Brain microvascular endothelial cell (primary cell): ENCODE results near the gene VWA3A.
"Not testable (repeated sequence)": the region's sequence is repeated elsewhere in the genome, so short reads cannot be mapped to it uniquely, and the experiment has no call there.

ENCODE experiments used
- DNase-seq: peaks from one replicate; pipeline ENCODE4 v3.0.0-alpha.2; 2020
- H3K27ac ChIP-seq: fragments of 250-450 bp; sonication (Bioruptor Pico); 2 replicates; pipeline ENCODE4 v1.5.1; 2020; ENCODE audit warnings: mild to moderate bottlenecking, moderate library complexity
- H3K27me3 ChIP-seq: fragments of 250-450 bp; sonication (Bioruptor Pico); replicated peaks from 2 replicates; pipeline ENCODE4 v1.5.1; 2020; ENCODE audit warnings: mild to moderate bottlenecking
- H3K36me3 ChIP-seq: fragments of 250-450 bp; sonication (Bioruptor Pico); replicated peaks from 2 replicates; pipeline ENCODE4 v1.5.1; 2020; ENCODE audit warnings: mild to moderate bottlenecking
- H3K4me3 ChIP-seq: 2 replicates; pipeline ENCODE4 v1.5.1; 2011; ENCODE audit warnings: low read depth, mild to moderate bottlenecking, control low read depth, low read length, moderate library complexity
- CTCF ChIP-seq: IDR thresholded peaks from 2 replicates; pipeline ENCODE4 v1.5.1; 2011; ENCODE audit warnings: low read depth, mild to moderate bottlenecking, moderate library complexity, low read length, control low read depth, inconsistent platforms; ENCODE audit errors: missing control alignments
- in situ Hi-C: cut with HindIII; loops from 2 replicates; pipeline ENCODE4 v1.10.0; 2017; ENCODE audit warnings: low sequenced_read_pairs, low pct_ligation_motif_present

The VWA3A gene

GRCh38 chr16:22123146-22123545, 30.8 kb downstream of the VWA3A start:
- peak; percentile 31 for TF ChIP-seq CTCF
- no peaks in the 10 kb centered on the region for H3K36me3 ChIP-seq
- H3K4me3 ChIP-seq = no peak overlapping the region
- in situ Hi-C loops = no loop called here
- H3K27ac ChIP-seq = no peak overlapping the region
- no peaks in the 10 kb centered on the region for H3K27me3 ChIP-seq
- DNase-seq = no peak

DNA sequence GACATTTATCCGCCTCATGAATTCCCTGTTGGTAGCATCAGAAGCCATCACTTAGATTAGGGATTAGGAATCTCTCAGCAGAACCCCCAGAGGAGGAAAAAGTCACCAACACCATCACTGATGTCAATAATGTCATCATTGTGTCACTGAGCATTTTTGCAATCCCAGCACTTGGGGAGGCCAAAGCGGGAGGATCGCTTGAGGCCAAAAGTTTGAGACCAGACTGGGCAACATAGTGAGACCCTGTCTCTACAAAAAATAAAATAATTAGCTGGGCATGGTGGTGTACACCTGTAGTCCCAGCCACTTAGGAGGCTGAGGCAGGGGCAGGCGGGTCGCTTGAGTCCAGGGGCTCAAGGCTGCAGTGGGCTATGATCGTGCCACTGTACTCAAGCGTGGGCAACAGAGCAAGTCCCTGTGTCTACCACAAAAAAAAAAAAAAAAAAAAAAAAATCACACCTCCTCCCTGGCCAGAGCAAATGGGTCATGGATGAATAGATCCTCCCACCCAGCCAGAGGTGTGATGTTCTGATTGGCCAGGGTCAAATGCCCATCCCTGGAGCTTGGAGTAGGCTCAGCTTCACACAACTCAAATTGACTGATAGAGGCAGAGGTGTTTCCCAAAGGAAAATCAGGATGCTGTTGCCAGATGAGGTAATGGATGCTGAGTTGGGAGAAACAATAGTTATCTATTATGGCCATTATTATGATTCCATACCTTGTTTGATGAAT, 31.6 kb downstream of the VWA3A start:
- Histone ChIP-seq H3K27ac (no peak overlapping the region), H3K4me3 (no peak overlapping the region), H3K27me3 (no peaks in the 10 kb centered on the region), H3K36me3 (no peaks in the 10 kb centered on the region)
- no peak for DNase-seq
- TF ChIP-seq CTCF = no peak
- in situ Hi-C loops = no loop called here

DNA sequence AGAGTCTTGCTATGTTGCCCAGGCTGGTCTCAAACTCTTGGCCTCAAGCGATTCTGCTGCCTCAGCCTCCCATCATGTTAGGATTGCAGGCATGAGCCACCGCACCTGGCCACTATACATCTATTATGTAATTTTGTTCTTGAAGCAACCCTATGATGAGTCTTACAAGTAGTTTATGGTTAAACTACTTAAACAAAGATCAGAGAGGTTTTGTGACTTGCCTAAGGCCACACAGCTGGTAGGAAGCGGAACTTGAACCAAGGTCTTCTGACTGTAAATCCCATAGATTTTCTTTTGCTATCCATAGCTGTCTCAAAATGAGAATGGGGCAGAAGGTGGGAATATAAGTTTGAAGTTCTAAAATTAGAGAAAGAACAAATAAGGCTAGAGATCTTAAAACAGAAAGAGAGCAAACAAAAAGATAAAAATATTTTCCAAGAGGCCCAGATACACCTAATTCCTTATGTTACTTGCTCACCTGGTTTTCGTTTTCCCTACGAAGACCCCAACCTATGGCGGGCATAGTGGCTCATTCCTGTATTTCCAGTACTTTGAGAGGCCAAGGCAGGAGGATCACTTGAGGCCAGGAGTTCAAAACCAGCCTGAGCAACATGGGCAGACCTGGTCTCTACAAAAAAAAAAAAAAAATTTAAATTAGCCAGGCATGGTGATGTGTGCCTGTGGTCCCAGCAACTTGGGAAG, 32.4 kb downstream of the VWA3A start:
- TF ChIP-seq CTCF = no peak
- Histone ChIP-seq H3K36me3 (no peaks in the 10 kb centered on the region), H3K27ac (no peak overlapping the region), H3K4me3 (no peak overlapping the region), H3K27me3 (no peaks in the 10 kb centered on the region)
- in situ Hi-C loops = no loop called here
- no peak for DNase-seq

DNA sequence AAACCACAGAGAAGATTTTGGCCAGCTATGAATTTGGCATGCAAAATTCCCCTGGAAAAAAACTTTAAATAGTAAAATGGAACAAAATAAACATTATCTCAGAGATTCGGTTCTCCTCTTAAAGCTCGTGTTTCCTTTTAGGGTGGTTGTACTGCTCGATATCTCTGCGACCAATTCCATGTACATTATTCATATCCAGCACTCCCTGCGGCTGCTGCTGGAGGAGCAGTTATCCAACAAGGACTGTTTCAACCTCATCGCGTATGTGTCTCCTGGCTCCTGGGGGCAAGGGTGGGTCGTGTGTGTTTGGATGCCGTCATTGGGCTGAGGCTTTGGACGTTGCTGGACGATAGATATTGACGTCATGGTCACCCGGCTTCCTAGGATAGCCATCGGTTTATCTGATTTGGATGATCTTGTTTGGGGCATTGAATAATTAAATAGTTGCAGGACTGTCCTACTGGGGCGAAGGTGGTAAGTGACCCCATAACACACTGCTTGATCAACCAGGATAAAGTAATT, 33.8 kb downstream of the VWA3A start:
- in situ Hi-C loops = no loop called here
- DNase-seq = no peak
- Histone ChIP-seq H3K36me3 (no peaks in the 10 kb centered on the region), H3K27me3 (no peaks in the 10 kb centered on the region), H3K4me3 (no peak overlapping the region), H3K27ac (no peak overlapping the region)
- no peak for TF ChIP-seq CTCF

- DNase-seq, H3K27ac ChIP-seq, in situ Hi-C loops, H3K36me3 ChIP-seq, H3K27me3 ChIP-seq, H3K4me3 ChIP-seq: not testable (repeated sequence)
These were observed 36.2 kb downstream of the VWA3A start for GRCh38 chr16:22128537-22128936.

GRCh38 chr16:22130528-22130927, 38.2 kb downstream of the VWA3A start:
- H3K4me3 ChIP-seq = no peak overlapping the region
- no peak overlapping the region for H3K27ac ChIP-seq
- no peaks in the 10 kb centered on the region for H3K27me3 ChIP-seq
- in situ Hi-C loops = no loop called here
- no peak for DNase-seq
- TF ChIP-seq CTCF = no peak
- no peaks in the 10 kb centered on the region for H3K36me3 ChIP-seq
